ENCODE data around the gene PABPC1L2B. TPM values are rescaled to one million over a fixed set of nuclear protein-coding genes. Genes with fewer than 3 reads are reported as not detected.
"Not testable (repeated sequence)": the region's sequence is repeated elsewhere in the genome, so short reads cannot be mapped to it uniquely, and the experiment has no call there.

The PABPC1L2B gene
- total RNA-seq, 2 donors from 2014 or later: 0.15 TPM; not detected in 1

- H3K4me3 ChIP-seq (ENCODE audit: low read length): no peak overlapping the region
- H3K9ac ChIP-seq (ENCODE audit: extremely low read depth, low read length, poor library complexity, severe bottlenecking): no peak overlapping the region
- WGBS, 2 experiments (ENCODE audit: insufficient coverage in 1 of 2, insufficient read length in 1 of 2): 80 to 86% methylated on average over 1 to 29 of the region's 30 CpGs
- H3K27me3 Mint-ChIP-seq (ENCODE audit: insufficient read depth): peaks cover 16% of the 10 kb centered on the region
- H3K4me1 ChIP-seq (ENCODE audit: control insufficient read depth, insufficient read depth, low read length): no peaks in the 10 kb centered on the region
- no peaks in the 10 kb centered on the region for H3K36me3 ChIP-seq (ENCODE audit: control insufficient read depth, insufficient read depth, low read length)
- peaks cover 79% of the 10 kb centered on the region for H3K9me3 Mint-ChIP-seq
- H3K27me3 ChIP-seq (ENCODE audit: control insufficient read depth, insufficient read depth, low read length, poor library complexity, severe bottlenecking): no peaks in the 10 kb centered on the region
- no peak overlapping the region for H3K27ac ChIP-seq (ENCODE audit: low read depth, low read length)
- DNase-seq: no peak
- no peak overlapping the region for H3K27ac Mint-ChIP-seq
- no peak overlapping the region for H3K4me3 Mint-ChIP-seq
- H3K36me3 Mint-ChIP-seq (ENCODE audit: low read depth): peaks cover 3% of the 10 kb centered on the region
- no peaks in the 10 kb centered on the region for H3K9me3 ChIP-seq (ENCODE audit: control insufficient read depth, low read length)
- no peaks in the 10 kb centered on the region for H3K4me1 Mint-ChIP-seq
- TF ChIP-seq, protein P1, sequence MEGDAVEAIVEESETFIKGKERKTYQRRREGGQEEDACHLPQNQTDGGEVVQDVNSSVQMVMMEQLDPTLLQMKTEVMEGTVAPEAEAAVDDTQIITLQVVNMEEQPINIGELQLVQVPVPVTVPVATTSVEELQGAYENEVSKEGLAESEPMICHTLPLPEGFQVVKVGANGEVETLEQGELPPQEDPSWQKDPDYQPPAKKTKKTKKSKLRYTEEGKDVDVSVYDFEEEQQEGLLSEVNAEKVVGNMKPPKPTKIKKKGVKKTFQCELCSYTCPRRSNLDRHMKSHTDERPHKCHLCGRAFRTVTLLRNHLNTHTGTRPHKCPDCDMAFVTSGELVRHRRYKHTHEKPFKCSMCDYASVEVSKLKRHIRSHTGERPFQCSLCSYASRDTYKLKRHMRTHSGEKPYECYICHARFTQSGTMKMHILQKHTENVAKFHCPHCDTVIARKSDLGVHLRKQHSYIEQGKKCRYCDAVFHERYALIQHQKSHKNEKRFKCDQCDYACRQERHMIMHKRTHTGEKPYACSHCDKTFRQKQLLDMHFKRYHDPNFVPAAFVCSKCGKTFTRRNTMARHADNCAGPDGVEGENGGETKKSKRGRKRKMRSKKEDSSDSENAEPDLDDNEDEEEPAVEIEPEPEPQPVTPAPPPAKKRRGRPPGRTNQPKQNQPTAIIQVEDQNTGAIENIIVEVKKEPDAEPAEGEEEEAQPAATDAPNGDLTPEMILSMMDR (conservative IDR thresholded peaks at IDR 0.05): no peak
Observed at GRCh38 chrX:73021361-73022092, 18.8 kb downstream of the PABPC1L2B start.

DNA sequence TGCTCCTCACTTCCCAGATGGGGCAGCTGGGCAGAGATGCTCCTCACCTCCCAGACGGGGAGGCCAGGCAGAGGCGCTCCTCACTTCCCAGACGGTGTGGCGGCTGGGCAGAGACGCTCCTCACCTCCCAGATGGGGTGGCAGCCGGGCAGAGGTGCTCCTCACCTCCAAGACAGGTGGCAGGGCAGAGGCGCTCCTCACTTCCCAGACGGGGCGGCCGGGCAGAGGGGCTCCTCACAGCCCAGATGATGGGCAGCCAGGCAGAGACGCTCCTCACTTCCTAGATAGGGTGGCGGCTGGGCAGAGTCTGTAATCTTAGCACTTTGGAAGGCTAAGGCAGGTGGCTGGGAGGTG lies 19.3 kb downstream of the PABPC1L2B start:
- not testable (repeated sequence) for H3K4me3 ChIP-seq (ENCODE audit: low read length); H3K27ac Mint-ChIP-seq; H3K36me3 Mint-ChIP-seq (ENCODE audit: low read depth); H3K9ac ChIP-seq (ENCODE audit: extremely low read depth, low read length, poor library complexity, severe bottlenecking); H3K27ac ChIP-seq (ENCODE audit: low read depth, low read length); H3K4me3 Mint-ChIP-seq; H3K27me3 ChIP-seq (ENCODE audit: control insufficient read depth, insufficient read depth, low read length, poor library complexity, severe bottlenecking); H3K36me3 ChIP-seq (ENCODE audit: control insufficient read depth, insufficient read depth, low read length); H3K4me1 ChIP-seq (ENCODE audit: control insufficient read depth, insufficient read depth, low read length); H3K9me3 ChIP-seq (ENCODE audit: control insufficient read depth, low read length); DNase-seq; H3K4me1 Mint-ChIP-seq
- H3K27me3 Mint-ChIP-seq (ENCODE audit: insufficient read depth): peaks cover 22% of the 10 kb centered on the region
- WGBS, 2 experiments (ENCODE audit: insufficient coverage in 1 of 2, insufficient read length in 1 of 2): 91% methylated on average over 12 of the region's 12 CpGs; no CpG with 5 or more reads in 1 of the 2 experiments
- peaks cover 82% of the 10 kb centered on the region for H3K9me3 Mint-ChIP-seq

DNA sequence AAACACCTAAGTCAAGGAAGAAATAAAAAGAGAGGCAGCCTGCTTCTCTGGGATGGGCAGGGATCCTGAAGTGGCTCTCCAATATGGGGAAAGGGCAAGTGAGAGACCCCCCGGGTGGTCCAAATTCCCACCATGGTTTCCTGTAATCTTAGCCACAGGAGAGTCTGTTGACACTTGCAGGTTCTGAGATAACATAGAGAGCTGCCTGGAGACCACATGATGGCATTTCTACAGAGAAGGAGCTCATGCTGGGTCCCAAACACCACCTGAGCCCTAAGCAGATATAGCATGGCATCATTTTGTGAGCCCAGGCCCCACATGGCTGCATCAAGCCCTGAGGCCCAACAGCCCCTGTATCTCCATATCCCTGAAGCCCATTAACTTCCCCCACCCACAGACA lies 26.1 kb downstream of the PABPC1L2B start:
- H3K4me1 ChIP-seq (ENCODE audit: control insufficient read depth, insufficient read depth, low read length): no peaks in the 10 kb centered on the region
- no peaks in the 10 kb centered on the region for H3K36me3 Mint-ChIP-seq (ENCODE audit: low read depth)
- DNase-seq: peak; percentile 56
- no peak overlapping the region for H3K27ac Mint-ChIP-seq
- no peak overlapping the region for H3K9ac ChIP-seq (ENCODE audit: extremely low read depth, low read length, poor library complexity, severe bottlenecking)
- H3K4me1 Mint-ChIP-seq: peaks cover 2% of the 10 kb centered on the region
- WGBS, 2 experiments (ENCODE audit: insufficient coverage in 1 of 2, insufficient read length in 1 of 2): 0% methylated on average over 1 of the region's 1 CpG; no CpG with 5 or more reads in 1 of the 2 experiments
- H3K4me3 Mint-ChIP-seq: no peak overlapping the region
- H3K4me3 ChIP-seq (ENCODE audit: low read length): no peak overlapping the region
- TF ChIP-seq, protein P1 (conservative IDR thresholded peaks at IDR 0.05): no peak
- peaks cover 19% of the 10 kb centered on the region for H3K27me3 ChIP-seq (ENCODE audit: control insufficient read depth, insufficient read depth, low read length, poor library complexity, severe bottlenecking)
- H3K36me3 ChIP-seq (ENCODE audit: control insufficient read depth, insufficient read depth, low read length): no peaks in the 10 kb centered on the region
- H3K27me3 Mint-ChIP-seq (ENCODE audit: insufficient read depth): peaks cover 32% of the 10 kb centered on the region
- H3K27ac ChIP-seq (ENCODE audit: low read depth, low read length): no peak overlapping the region
- H3K9me3 Mint-ChIP-seq: peaks cover 61% of the 10 kb centered on the region
- no peaks in the 10 kb centered on the region for H3K9me3 ChIP-seq (ENCODE audit: control insufficient read depth, low read length)

Other genes with a start within 250 kb of the PABPC1L2B start
- 1 to 10 TPM in 1 of 2 donors, not detected in 1; 2.4 TPM for gene DMRTC1B, start 226.0 kb upstream of the PABPC1L2B start, total RNA-seq
- not detected for gene FAM236B, start 220.3 kb upstream of the PABPC1L2B start, total RNA-seq
- not detected for gene FAM236D, start 194.7 kb upstream of the PABPC1L2B start, total RNA-seq
- gene FAM236C, start 90.3 kb upstream of the PABPC1L2B start, total RNA-seq: not detected
- not detected for gene FAM236A, start 64.7 kb upstream of the PABPC1L2B start, total RNA-seq
- gene DMRTC1, start 59.1 kb upstream of the PABPC1L2B start, total RNA-seq: not detected
- gene PABPC1L2A, start 76.6 kb downstream of the PABPC1L2B start, total RNA-seq: under 1 TPM in 1 of 2 donors, not detected in 1; 0.49 TPM
- gene NAP1L2, start 211.9 kb downstream of the PABPC1L2B start, total RNA-seq: 1 to 10 TPM; 5.7 to 6.9 TPM